Measurements from ENCODE around the gene ENOX2. TPM values are rescaled to one million over a fixed set of nuclear protein-coding genes. Genes with fewer than 3 reads are reported as not detected.
A peak's percentile ranks its signal among the peaks of the same experiment; 100 is the strongest.

The ENOX2 gene
- polyA plus RNA-seq, 1 experiment = 16.8 TPM

- Histone ChIP-seq H3K27ac (ENCODE audit: low read depth, low read length) (no peak overlapping the region), H3K9me3 (ENCODE audit: control insufficient read depth, insufficient read depth, low read length) (no peaks in the 10 kb centered on the region), H3K4me3 (ENCODE audit: low read depth, low read length) (no peak overlapping the region), H3K27me3 (ENCODE audit: control insufficient read depth, insufficient read depth, low read length) (no peaks in the 10 kb centered on the region)
- TF ChIP-seq, protein P1, sequence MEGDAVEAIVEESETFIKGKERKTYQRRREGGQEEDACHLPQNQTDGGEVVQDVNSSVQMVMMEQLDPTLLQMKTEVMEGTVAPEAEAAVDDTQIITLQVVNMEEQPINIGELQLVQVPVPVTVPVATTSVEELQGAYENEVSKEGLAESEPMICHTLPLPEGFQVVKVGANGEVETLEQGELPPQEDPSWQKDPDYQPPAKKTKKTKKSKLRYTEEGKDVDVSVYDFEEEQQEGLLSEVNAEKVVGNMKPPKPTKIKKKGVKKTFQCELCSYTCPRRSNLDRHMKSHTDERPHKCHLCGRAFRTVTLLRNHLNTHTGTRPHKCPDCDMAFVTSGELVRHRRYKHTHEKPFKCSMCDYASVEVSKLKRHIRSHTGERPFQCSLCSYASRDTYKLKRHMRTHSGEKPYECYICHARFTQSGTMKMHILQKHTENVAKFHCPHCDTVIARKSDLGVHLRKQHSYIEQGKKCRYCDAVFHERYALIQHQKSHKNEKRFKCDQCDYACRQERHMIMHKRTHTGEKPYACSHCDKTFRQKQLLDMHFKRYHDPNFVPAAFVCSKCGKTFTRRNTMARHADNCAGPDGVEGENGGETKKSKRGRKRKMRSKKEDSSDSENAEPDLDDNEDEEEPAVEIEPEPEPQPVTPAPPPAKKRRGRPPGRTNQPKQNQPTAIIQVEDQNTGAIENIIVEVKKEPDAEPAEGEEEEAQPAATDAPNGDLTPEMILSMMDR (IDR thresholded peaks at IDR 0.05; ENCODE audit: low read depth, low read length) = no peak
- no peak for DNase-seq (ENCODE audit: low read depth, low spot score)
- ChIA-PET POLR2A (no interaction called here), CTCF (interaction anchor here (1.1 kb wide), 1 partner anchor 334 kb away, joined by 3 read pairs; no protein-coding TSS in a partner anchor)
These were observed 6.6 kb upstream of the ENOX2 start for GRCh38 chrX:130909469-130910136.

- no peaks in the 10 kb centered on the region for H3K9me3 ChIP-seq (ENCODE audit: control insufficient read depth, insufficient read depth, low read length)
- DNase-seq (ENCODE audit: low read depth, low spot score) = no peak
- no peak overlapping the region for H3K4me3 ChIP-seq (ENCODE audit: low read depth, low read length)
- ChIA-PET CTCF (interaction anchor here (1.5 to 1.8 kb wide), 2 partner anchors 10 to 331 kb away, joined by 3 to 9 read pairs; no protein-coding TSS in a partner anchor), POLR2A (no interaction called here)
- no peaks in the 10 kb centered on the region for H3K27me3 ChIP-seq (ENCODE audit: control insufficient read depth, insufficient read depth, low read length)
- TF ChIP-seq, protein P1 (IDR thresholded peaks at IDR 0.05; ENCODE audit: low read depth, low read length) = no peak
- H3K27ac ChIP-seq (ENCODE audit: low read depth, low read length) = no peak overlapping the region
These were observed 3.8 kb upstream of the ENOX2 start for GRCh38 chrX:130906776-130907175.

GRCh38 chrX:130902446-130902782 is 595 bp downstream of the ENOX2 start:
- DNase-seq (ENCODE audit: low read depth, low spot score) = no peak
- POLR2A ChIA-PET = interaction anchor here (0.7 kb wide), 1 partner anchor 94 kb away, joined by 5 read pairs; no protein-coding TSS in a partner anchor
- Histone ChIP-seq H3K9me3 (ENCODE audit: control insufficient read depth, insufficient read depth, low read length) (no peaks in the 10 kb centered on the region), H3K27me3 (ENCODE audit: control insufficient read depth, insufficient read depth, low read length) (no peaks in the 10 kb centered on the region), H3K4me3 (ENCODE audit: low read depth, low read length) (peak overlapping the region; percentile 72), H3K27ac (ENCODE audit: low read depth, low read length) (no peak overlapping the region)
- CTCF ChIA-PET = interaction anchor here (0.6 to 0.7 kb wide), 3 partner anchors 10 to 361 kb away, joined by 3 to 6 read pairs (median 4); no protein-coding TSS in a partner anchor
- TF ChIP-seq, protein P1 (IDR thresholded peaks at IDR 0.05; ENCODE audit: low read depth, low read length) = no peak

GRCh38 chrX:130896802-130897501 is 6.1 kb downstream of the ENOX2 start:
- H3K4me3 ChIP-seq (ENCODE audit: low read depth, low read length) = no peak overlapping the region
- no peaks in the 10 kb centered on the region for H3K9me3 ChIP-seq (ENCODE audit: control insufficient read depth, insufficient read depth, low read length)
- no peak for DNase-seq (ENCODE audit: low read depth, low spot score)
- CTCF ChIA-PET = interaction anchor here (0.8 to 1.5 kb wide), 2 partner anchors 16 to 20 kb away, joined by 3 to 5 read pairs; no protein-coding TSS in a partner anchor
- no peaks in the 10 kb centered on the region for H3K27me3 ChIP-seq (ENCODE audit: control insufficient read depth, insufficient read depth, low read length)
- POLR2A ChIA-PET = no interaction called here
- no peak overlapping the region for H3K27ac ChIP-seq (ENCODE audit: low read depth, low read length)
- TF ChIP-seq, protein P1 (IDR thresholded peaks at IDR 0.05; ENCODE audit: low read depth, low read length) = no peak

DNA sequence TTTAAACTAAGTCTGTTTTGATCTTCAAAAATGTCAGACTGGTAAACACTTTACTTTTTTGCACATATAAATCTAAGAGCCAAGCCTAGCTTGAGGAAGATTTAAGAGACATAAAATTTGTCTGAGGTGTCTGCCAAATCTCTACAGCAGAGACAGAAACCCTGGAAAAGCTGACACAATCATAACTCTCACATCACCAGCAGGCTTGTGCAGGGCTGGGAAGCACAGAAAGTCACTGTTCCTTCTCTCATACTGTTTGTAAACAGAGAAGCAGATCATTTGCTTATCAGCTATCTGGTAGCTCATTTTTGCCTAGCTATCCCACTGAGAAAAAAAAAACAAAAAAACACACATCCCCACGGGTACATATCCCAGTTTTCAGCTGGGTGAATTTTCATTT is 7.0 kb downstream of the ENOX2 start:
- no peaks in the 10 kb centered on the region for H3K9me3 ChIP-seq (ENCODE audit: control insufficient read depth, insufficient read depth, low read length)
- POLR2A ChIA-PET = no interaction called here
- no peak overlapping the region for H3K4me3 ChIP-seq (ENCODE audit: low read depth, low read length)
- no peak overlapping the region for H3K27ac ChIP-seq (ENCODE audit: low read depth, low read length)
- no peak for DNase-seq (ENCODE audit: low read depth, low spot score)
- no peaks in the 10 kb centered on the region for H3K27me3 ChIP-seq (ENCODE audit: control insufficient read depth, insufficient read depth, low read length)
- TF ChIP-seq, protein P1 (IDR thresholded peaks at IDR 0.05; ENCODE audit: low read depth, low read length) = no peak
- CTCF ChIA-PET = interaction anchor here (1.5 kb wide), 1 partner anchor 21 kb away, joined by 5 read pairs; no protein-coding TSS in a partner anchor

All from AG04450 (cell line).